PFSK-1 (cell line): ENCODE data around the gene IKBKE.

Source experiments
- FOXP2 ChIP-seq: optimal IDR thresholded peaks from 2 replicates; pipeline ENCODE3; 2011; ENCODE audit warnings: borderline replicate concordance, control low read depth, inconsistent platforms; ENCODE audit not compliant: insufficient read depth; ENCODE audit errors: extremely low read length, extremely low read depth
- POLR2AphosphoS5 ChIP-seq: IDR thresholded peaks from 2 replicates; pipeline ENCODE4 v1.6.1; 2012; ENCODE audit warnings: low read depth, mild to moderate bottlenecking, control low read depth, low read length, moderate library complexity
- SIN3A ChIP-seq: IDR thresholded peaks from 2 replicates; pipeline ENCODE4 v1.6.1; 2012; ENCODE audit warnings: mild to moderate bottlenecking, low read length, moderate library complexity, borderline replicate concordance; ENCODE audit not compliant: insufficient read depth
- TAF1 ChIP-seq: IDR thresholded peaks from 2 replicates; pipeline ENCODE4 v1.6.1; 2012; ENCODE audit warnings: low read length, control low read depth, borderline replicate concordance; ENCODE audit not compliant: insufficient read depth
- TF ChIP-seq, protein P1 (sequence below), 2 experiments: IDR thresholded peaks; 2 replicates each; pipeline versions ENCODE4 v1.6.1 to v1.8.0; 2011 to 2012; ENCODE audit warnings: low read depth in 2 of 2, low read length in 2 of 2, control low read depth in 1 of 2, inconsistent platforms in 1 of 2, mild to moderate bottlenecking in 1 of 2, moderate library complexity in 1 of 2; ENCODE audit not compliant: insufficient read depth in 1 of 2

The IKBKE gene

DNA sequence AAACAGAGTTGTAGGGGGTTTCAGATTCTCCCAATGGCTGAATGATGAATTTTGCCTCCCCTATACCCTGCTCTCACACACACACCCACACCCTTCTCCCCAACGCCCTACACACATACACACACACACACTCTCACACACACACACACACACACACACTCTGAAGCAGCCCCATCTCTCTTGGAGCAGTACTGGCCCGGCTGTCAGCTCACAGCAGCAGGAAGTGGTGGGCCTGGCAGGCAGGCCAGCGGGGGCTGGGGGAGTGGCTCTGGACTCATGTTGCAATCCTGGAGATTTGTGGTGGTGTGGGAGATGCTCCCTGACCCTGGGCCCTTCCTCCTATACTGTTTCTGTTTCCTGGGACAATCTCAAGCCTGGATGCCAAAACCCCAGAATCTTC is 2.2 kb downstream of the IKBKE start:
- TF ChIP-seq, protein P1, sequence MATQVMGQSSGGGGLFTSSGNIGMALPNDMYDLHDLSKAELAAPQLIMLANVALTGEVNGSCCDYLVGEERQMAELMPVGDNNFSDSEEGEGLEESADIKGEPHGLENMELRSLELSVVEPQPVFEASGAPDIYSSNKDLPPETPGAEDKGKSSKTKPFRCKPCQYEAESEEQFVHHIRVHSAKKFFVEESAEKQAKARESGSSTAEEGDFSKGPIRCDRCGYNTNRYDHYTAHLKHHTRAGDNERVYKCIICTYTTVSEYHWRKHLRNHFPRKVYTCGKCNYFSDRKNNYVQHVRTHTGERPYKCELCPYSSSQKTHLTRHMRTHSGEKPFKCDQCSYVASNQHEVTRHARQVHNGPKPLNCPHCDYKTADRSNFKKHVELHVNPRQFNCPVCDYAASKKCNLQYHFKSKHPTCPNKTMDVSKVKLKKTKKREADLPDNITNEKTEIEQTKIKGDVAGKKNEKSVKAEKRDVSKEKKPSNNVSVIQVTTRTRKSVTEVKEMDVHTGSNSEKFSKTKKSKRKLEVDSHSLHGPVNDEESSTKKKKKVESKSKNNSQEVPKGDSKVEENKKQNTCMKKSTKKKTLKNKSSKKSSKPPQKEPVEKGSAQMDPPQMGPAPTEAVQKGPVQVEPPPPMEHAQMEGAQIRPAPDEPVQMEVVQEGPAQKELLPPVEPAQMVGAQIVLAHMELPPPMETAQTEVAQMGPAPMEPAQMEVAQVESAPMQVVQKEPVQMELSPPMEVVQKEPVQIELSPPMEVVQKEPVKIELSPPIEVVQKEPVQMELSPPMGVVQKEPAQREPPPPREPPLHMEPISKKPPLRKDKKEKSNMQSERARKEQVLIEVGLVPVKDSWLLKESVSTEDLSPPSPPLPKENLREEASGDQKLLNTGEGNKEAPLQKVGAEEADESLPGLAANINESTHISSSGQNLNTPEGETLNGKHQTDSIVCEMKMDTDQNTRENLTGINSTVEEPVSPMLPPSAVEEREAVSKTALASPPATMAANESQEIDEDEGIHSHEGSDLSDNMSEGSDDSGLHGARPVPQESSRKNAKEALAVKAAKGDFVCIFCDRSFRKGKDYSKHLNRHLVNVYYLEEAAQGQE (IDR thresholded peaks at IDR 0.05; ENCODE audit: insufficient read depth in 1 of 2, low read depth in 2 of 2, low read length in 2 of 2): 0 out of 4 replicates have a peak, but pooled peaks of 1 of the 2 experiments have one; percentile 27
- TF ChIP-seq TAF1 (no peak), FOXP2 (no peak), SIN3A (peak; percentile 72; the same call in 1 of the 2 replicates), POLR2AphosphoS5 (peak; percentile 69)

DNA sequence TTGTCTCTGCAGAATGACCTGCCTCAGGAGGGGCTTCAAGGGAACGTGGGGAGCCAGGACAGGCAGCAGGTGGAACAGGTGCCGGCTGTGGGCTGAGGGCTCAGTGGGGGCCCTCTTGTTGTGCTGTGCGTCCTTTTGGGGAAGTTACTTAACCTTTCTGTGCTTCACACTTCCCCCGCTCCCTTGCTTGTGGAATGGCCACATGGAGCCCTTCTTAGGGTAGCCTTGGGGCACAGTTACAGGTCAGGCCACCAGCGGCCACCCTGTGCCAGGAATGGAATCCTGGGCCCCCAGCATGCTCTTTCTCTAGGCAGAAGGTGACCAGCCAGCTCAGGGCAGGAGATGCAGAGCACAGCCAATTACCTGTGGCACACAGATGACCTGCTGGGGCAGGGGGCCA is 2.6 kb downstream of the IKBKE start:
- TF ChIP-seq POLR2AphosphoS5 (no peak), FOXP2 (no peak), SIN3A (no peak), TAF1 (no peak)
- TF ChIP-seq, protein P1 (IDR thresholded peaks at IDR 0.05; ENCODE audit: insufficient read depth in 1 of 2, low read depth in 2 of 2, low read length in 2 of 2): no peak

DNA sequence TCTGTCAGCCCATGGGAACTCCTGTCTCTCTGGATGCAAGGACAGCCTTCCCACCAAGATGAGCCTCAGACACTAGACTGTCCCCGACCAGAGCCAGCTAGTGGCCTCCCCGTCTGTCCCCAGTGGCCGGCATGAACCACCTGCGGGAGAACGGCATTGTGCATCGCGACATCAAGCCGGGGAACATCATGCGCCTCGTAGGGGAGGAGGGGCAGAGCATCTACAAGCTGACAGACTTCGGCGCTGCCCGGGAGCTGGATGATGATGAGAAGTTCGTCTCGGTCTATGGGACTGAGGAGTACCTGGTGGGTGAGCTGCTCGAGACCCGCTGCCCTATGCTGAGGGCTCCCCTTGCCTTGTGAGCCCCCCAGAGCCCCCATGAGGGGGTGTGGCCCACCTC is 5.8 kb downstream of the IKBKE start:
- no peak for TF ChIP-seq POLR2AphosphoS5
- no peak for TF ChIP-seq TAF1
- TF ChIP-seq SIN3A: no peak
- TF ChIP-seq, protein P1 (IDR thresholded peaks at IDR 0.05; ENCODE audit: insufficient read depth in 1 of 2, low read depth in 2 of 2, low read length in 2 of 2): no peak
- TF ChIP-seq FOXP2: no peak

DNA sequence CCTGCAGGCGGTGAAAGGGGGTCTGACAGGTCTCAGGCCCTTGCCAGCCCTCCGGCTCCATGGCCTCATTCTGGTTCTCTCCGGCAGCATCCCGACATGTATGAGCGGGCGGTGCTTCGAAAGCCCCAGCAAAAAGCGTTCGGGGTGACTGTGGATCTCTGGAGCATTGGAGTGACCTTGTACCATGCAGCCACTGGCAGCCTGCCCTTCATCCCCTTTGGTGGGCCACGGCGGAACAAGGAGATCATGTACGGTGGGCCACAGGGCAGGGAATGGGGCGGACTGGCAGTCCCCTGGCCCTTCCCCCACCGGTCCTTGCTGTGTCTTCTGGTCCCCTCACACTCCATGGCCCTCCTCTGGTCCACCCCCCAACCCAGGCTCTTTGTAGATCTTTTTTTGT is 6.3 kb downstream of the IKBKE start:
- no peak for TF ChIP-seq FOXP2
- TF ChIP-seq POLR2AphosphoS5: no peak
- TF ChIP-seq SIN3A: no peak

DNA sequence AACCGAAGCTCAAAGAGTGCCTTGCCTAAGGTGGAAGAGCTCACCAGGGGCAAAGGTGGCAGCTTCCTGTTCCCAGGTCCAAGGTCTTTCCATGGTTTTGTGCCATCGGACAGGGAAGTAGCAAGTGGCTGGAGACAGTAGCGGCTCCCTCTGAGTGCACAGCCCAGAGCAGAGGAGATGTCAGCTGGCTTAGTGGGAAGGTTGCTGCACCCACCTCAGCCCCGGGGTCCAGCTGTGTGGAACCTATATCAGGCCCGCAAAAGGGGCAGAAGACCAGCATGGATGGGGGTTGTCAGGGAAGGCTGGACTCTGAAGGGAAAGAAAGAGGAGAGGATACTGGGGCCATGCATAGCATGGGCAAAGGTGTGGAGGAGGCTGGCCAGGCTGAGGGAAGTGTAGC is 6.8 kb downstream of the IKBKE start:
- TF ChIP-seq FOXP2 (no peak), SIN3A (no peak), TAF1 (no peak)
- TF ChIP-seq, protein P1 (IDR thresholded peaks at IDR 0.05; ENCODE audit: insufficient read depth in 1 of 2, low read depth in 2 of 2, low read length in 2 of 2): no peak
